Upper lobe of right lung (tissue), 1 donor: ENCODE results near the gene PLB1. TPM values are rescaled to one million over a fixed set of nuclear protein-coding genes. Genes with fewer than 3 reads are reported as not detected.
A peak's percentile ranks its signal among the peaks of the same experiment; 100 is the strongest.

Source experiments
- ATAC-seq: fragments of 200-7000 bp; cut with Tn5 transposase; one replicate; pipeline ENCODE4 v1.9.1; 2020; ENCODE audit warnings: mild to moderate bottlenecking, moderate library complexity
- DNase-seq: peaks from one replicate; pipeline ENCODE4 v3.0.0-alpha.2; 2020
- H3K27ac ChIP-seq: fragments of 200-600 bp; one replicate; pipeline ENCODE4 v1.8.0; 2022
- H3K27me3 ChIP-seq: fragments of 200-600 bp; one replicate; pipeline ENCODE4 v1.8.0; 2022; ENCODE audit warnings: mild to moderate bottlenecking
- H3K36me3 ChIP-seq: fragments of 200-600 bp; one replicate; pipeline ENCODE4 v1.8.0; 2022
- H3K4me1 ChIP-seq: fragments of 200-600 bp; one replicate; pipeline ENCODE4 v1.8.0; 2022
- H3K4me3 ChIP-seq: fragments of 200-600 bp; one replicate; pipeline ENCODE4 v1.8.0; 2022; ENCODE audit warnings: mild to moderate bottlenecking
- H3K9me3 ChIP-seq: fragments of 200-600 bp; one replicate; pipeline ENCODE4 v1.8.0; 2022
- CTCF ChIP-seq: fragments of 200-600 bp; IDR thresholded peaks from one replicate; pipeline ENCODE4 v1.8.0; 2022; ENCODE audit warnings: antibody characterized with exemption
- intact Hi-C: fragments of 100-400 bp; cut with DNase I; formaldehyde crosslinking; loops from one replicate; pipeline ENCODE4 v1.11.0; 2022
- total RNA-seq: library from RNA; stranded (reverse); fragmentation: NEBNext Ultra II Directional; extraction: Animal tissue kit (Norgen Biotek cat#: 25700); gene quantifications from one replicate; pipeline ENCODE4 v1.2.1, GENCODE V29; 2021
- donor health status: DM: no; HTN: yes; CAD: no; lungs with severe emphysema.

Gene PLB1
- total RNA-seq, 1 donor from 2014 or later = 4.2 TPM

- Histone ChIP-seq H3K27ac (no peak overlapping the region), H3K36me3 (no peaks in the 10 kb centered on the region), H3K4me3 (no peak overlapping the region), H3K4me1 (no peaks in the 10 kb centered on the region), H3K27me3 (no peaks in the 10 kb centered on the region), H3K9me3 (no peaks in the 10 kb centered on the region)
- no peak for TF ChIP-seq CTCF
- intact Hi-C loops = no loop called here
- no peak for ATAC-seq
- no peak for DNase-seq
Observed at GRCh38 chr2:28568533-28568932, 72.7 kb downstream of the PLB1 start.

GRCh38 chr2:28570431-28570830, 74.6 kb downstream of the PLB1 start:
- ATAC-seq (no peak), DNase-seq (peak; percentile 11)
- TF ChIP-seq CTCF = no peak
- Histone ChIP-seq H3K9me3 (no peaks in the 10 kb centered on the region), H3K4me1 (no peaks in the 10 kb centered on the region), H3K4me3 (no peak overlapping the region), H3K36me3 (no peaks in the 10 kb centered on the region), H3K27me3 (no peaks in the 10 kb centered on the region), H3K27ac (no peak overlapping the region)
- intact Hi-C loops = no loop called here

GRCh38 chr2:28576714-28577113, 80.9 kb downstream of the PLB1 start:
- H3K4me1 ChIP-seq = no peaks in the 10 kb centered on the region
- intact Hi-C loops = no loop called here
- DNase-seq = no peak
- no peak overlapping the region for H3K27ac ChIP-seq
- no peak for ATAC-seq
- H3K36me3 ChIP-seq = no peaks in the 10 kb centered on the region
- no peaks in the 10 kb centered on the region for H3K27me3 ChIP-seq
- H3K4me3 ChIP-seq = no peak overlapping the region
- TF ChIP-seq CTCF = no peak
- no peaks in the 10 kb centered on the region for H3K9me3 ChIP-seq

- Histone ChIP-seq H3K4me3 (no peak overlapping the region), H3K4me1 (no peaks in the 10 kb centered on the region), H3K36me3 (no peaks in the 10 kb centered on the region), H3K27ac (no peak overlapping the region), H3K27me3 (no peaks in the 10 kb centered on the region), H3K9me3 (no peaks in the 10 kb centered on the region)
- DNase-seq = peak; percentile 82
- intact Hi-C loops = no loop called here
- peak; percentile 88 for ATAC-seq
- no peak for TF ChIP-seq CTCF
Observed at GRCh38 chr2:28577791-28578680, 82.2 kb downstream of the PLB1 start.

- no peak for TF ChIP-seq CTCF
- no peaks in the 10 kb centered on the region for H3K27me3 ChIP-seq
- H3K36me3 ChIP-seq = no peaks in the 10 kb centered on the region
- no peaks in the 10 kb centered on the region for H3K4me1 ChIP-seq
- ATAC-seq (no peak), DNase-seq (peak; percentile 3)
- no peaks in the 10 kb centered on the region for H3K9me3 ChIP-seq
- intact Hi-C loops = no loop called here
- no peak overlapping the region for H3K4me3 ChIP-seq
- H3K27ac ChIP-seq = no peak overlapping the region
Observed at GRCh38 chr2:28578774-28579173, 82.9 kb downstream of the PLB1 start.
